ENCODE measurements around the gene ZNF326. TPM values are rescaled to one million over a fixed set of nuclear protein-coding genes. Genes with fewer than 3 reads are reported as not detected.
A peak's percentile ranks its signal among the peaks of the same experiment; 100 is the strongest.

The ZNF326 gene
- 10 to 100 TPM; 24.1 to 28.7 TPM for total RNA-seq

DNA sequence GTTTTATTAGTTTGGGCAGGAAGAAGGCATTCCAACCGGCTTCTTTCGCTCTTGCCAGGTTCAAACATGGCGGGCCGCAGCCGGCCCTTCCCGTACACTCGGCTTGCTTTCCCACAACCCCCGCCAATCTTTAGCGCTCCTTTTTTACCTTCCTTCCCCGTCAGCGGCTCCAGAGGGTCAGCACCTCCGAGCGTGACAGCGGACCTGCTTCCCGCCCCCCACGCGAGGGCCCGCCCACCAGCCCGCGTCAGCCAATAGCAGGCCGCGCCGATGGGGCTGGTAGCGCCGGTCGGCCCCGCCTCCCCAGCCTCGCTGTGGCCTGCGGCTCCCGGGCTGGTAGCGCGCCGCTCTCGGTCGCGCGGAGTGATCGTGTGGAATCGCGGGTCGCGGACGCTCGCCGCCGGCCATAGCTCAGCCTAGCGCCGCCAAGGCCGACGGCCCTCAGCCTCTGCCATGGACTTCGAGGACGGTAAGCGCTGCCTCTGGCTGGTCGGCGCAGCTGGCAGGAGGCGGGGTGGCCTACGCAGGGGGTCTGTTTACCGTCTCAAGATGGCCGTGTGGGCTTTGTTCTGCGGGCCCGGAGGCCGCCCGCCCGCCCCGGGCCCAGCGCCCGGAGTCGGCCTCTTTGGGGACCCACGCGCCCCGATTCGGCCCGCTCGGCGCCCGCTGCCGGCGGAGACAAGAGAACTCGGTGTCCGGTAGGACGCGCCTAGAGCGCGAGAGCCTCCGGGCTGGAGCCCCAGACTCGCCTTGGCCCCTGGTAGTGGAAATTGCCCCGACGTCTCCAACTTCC, at the start of gene ZNF326:
Gene ZNF326 (plus strand): TSS at position 306 of the 793 bp plus-strand sequence. CDS start 148 bp downstream, at position 454.
- TF ChIP-seq POLR2A (IDR thresholded peaks at IDR 0.05), result peak; percentile 98 to 99 (median 98)
- TF ChIP-seq CTCF (IDR thresholded peaks at IDR 0.05), result peak in 1 of 7 experiments; percentile 8
- peak within 1 kb of the TSS; percentile 71 for H3K4me3 ChIP-seq
- intact Hi-C loops (cut with DNase I), result no loop called here
- no peaks in the 10 kb centered on the region for H3K27me3 ChIP-seq
- DNase-seq (peak; percentile 96 to 98 (median 98)), ATAC-seq (peak; percentile 97)
- H3K9me3 ChIP-seq, result no peaks in the 10 kb centered on the region
- peaks cover 37% of the 10 kb centered on the region for H3K4me1 ChIP-seq
- 0% methylated on average over 22 to 78 of the region's 88 CpGs for WGBS, 2 donors
- no peaks in the 10 kb centered on the region for H3K36me3 ChIP-seq (replicated peaks in 1 of 2; ENCODE audit: insufficient read depth in 1 of 2, low read depth in 2 of 2)
- H3K27ac ChIP-seq, result peak within 1 kb of the TSS; percentile 94 to 99 (median 99)

DNA sequence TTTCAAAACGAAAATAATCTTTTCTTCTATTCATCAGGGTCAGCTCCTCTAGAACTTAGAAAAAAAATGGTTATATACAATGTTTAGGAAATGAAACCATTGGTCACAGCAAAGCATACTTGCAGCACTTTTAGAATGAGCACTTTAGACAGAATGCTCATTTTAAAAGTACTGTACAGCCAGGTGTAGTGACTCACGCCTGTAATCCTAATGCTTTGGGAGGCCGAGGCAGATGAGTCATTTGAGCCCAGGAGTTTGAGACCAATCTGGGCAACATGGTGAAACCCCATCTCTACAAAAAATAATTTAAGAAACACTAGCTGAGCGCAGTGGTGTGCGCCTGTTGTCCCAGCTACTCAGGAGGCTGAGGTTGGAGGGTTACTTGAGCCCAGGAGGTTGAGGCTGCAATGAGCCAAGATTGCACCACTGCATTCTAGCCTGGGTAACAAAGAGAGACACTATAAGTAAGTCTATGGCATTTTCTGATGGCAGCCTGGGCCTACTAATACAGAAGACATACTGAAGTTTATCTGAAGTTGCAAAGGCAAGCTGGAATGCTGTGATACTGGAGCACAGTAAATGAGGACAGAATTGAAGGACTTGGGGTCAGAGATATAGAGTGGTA, 48.9 kb upstream of the ZNF326 start:
- no peak overlapping the region for H3K4me3 ChIP-seq
- no peak overlapping the region for H3K27ac ChIP-seq
- intact Hi-C loops (cut with DNase I), result no loop called here

DNA sequence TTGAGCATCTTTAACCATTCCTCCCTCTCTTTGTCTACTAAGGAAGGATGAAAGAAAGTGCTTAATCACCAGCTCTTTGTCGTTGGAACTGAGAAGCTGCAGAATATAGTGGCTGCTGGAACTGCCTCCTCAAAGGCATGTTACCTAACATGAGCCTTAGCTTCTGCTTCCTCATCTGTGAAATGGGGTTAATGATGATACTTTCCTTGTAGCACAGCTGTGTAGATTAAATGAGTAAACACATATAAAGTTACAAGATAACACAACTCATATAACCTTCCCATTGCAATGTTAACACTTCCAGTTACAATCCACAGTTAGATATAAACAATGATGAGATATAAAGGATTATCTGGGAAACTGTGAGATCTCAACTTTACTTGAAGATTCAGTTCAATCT, 48.4 kb upstream of the ZNF326 start:
- Histone ChIP-seq H3K27me3 (no peaks in the 10 kb centered on the region), H3K36me3 (replicated peaks in 1 of 2; ENCODE audit: insufficient read depth in 1 of 2, low read depth in 2 of 2) (no peaks in the 10 kb centered on the region), H3K9me3 (no peaks in the 10 kb centered on the region), H3K4me3 (no peak overlapping the region), H3K4me1 (peaks cover 12% of the 10 kb centered on the region), H3K27ac (no peak overlapping the region)
- WGBS, 2 donors, result 15 to 32% methylated on average over 1 of the region's 1 CpG
- ATAC-seq (no peak), DNase-seq (no peak)
- TF ChIP-seq CTCF (IDR thresholded peaks at IDR 0.05) (no peak), POLR2A (IDR thresholded peaks at IDR 0.05) (no peak)
- intact Hi-C loops (cut with DNase I), result no loop called here

More for the DNA sequence above, 48.9 kb upstream of the ZNF326 start:
- TF ChIP-seq CTCF (IDR thresholded peaks at IDR 0.05) (no peak), POLR2A (IDR thresholded peaks at IDR 0.05) (no peak)
- no peaks in the 10 kb centered on the region for H3K27me3 ChIP-seq
- H3K4me1 ChIP-seq, result peaks cover 12% of the 10 kb centered on the region
- ATAC-seq (no peak), DNase-seq (no peak)
- no peaks in the 10 kb centered on the region for H3K9me3 ChIP-seq
- H3K36me3 ChIP-seq (replicated peaks in 1 of 2; ENCODE audit: insufficient read depth in 1 of 2, low read depth in 2 of 2), result no peaks in the 10 kb centered on the region
- 80 to 82% methylated on average over 5 of the region's 5 CpGs for WGBS, 2 donors

GRCh38 chr1:89948722-89949345, 46.1 kb upstream of the ZNF326 start:
- no peaks in the 10 kb centered on the region for H3K27me3 ChIP-seq
- H3K27ac ChIP-seq, result no peak overlapping the region
- 92 to 96% methylated on average over 6 of the region's 6 CpGs for WGBS, 2 donors
- H3K9me3 ChIP-seq, result no peaks in the 10 kb centered on the region
- H3K4me1 ChIP-seq, result peaks cover 12% of the 10 kb centered on the region
- DNase-seq (no peak), ATAC-seq (no peak)
- no peaks in the 10 kb centered on the region for H3K36me3 ChIP-seq (replicated peaks in 1 of 2; ENCODE audit: insufficient read depth in 1 of 2, low read depth in 2 of 2)
- no peak overlapping the region for H3K4me3 ChIP-seq
- no peak for TF ChIP-seq POLR2A (IDR thresholded peaks at IDR 0.05)
- no peak for TF ChIP-seq CTCF (IDR thresholded peaks at IDR 0.05)
- intact Hi-C loops (cut with DNase I), result no loop called here
